ENCODE measurements around the gene KIRREL1. TPM values are rescaled to one million over a fixed set of nuclear protein-coding genes. Genes with fewer than 3 reads are reported as not detected.

KIRREL1 gene
- total and polyA plus RNA-seq, 9 donors: 21.6 to 55.3 (median 37.3) TPM

Other genes with a start within 250 kb of the KIRREL1 start
- gene FCRL2, start 216.5 kb upstream of the KIRREL1 start, total RNA-seq: not detected
- gene FCRL2, start 216.5 kb upstream of the KIRREL1 start, polyA plus RNA-seq (ENCODE audit: insufficient read depth in 1 of 8, insufficient read length in 8 of 8, low replicate concordance in 1 of 8): under 1 TPM in 3 of 8 donors, not detected in 5; 0.08 to 0.34 (median 0.12) TPM
- gene FCRL1, start 173.5 kb upstream of the KIRREL1 start, total RNA-seq: 0.09 TPM
- gene FCRL1, start 173.5 kb upstream of the KIRREL1 start, polyA plus RNA-seq (ENCODE audit: insufficient read depth in 1 of 8, insufficient read length in 8 of 8, low replicate concordance in 1 of 8): under 1 TPM in 5 of 8 donors, not detected in 3; 0.05 to 0.37 (median 0.19) TPM
- not detected for gene CD5L, start 151.8 kb upstream of the KIRREL1 start, total RNA-seq
- under 1 TPM in 3 of 8 donors, not detected in 5; 0.06 to 0.12 (median 0.07) TPM for gene CD5L, start 151.8 kb upstream of the KIRREL1 start, polyA plus RNA-seq (ENCODE audit: insufficient read depth in 1 of 8, insufficient read length in 8 of 8, low replicate concordance in 1 of 8)
- gene CD1D, start 187.2 kb downstream of the KIRREL1 start, total RNA-seq: 1.6 TPM
- gene CD1D, start 187.2 kb downstream of the KIRREL1 start, polyA plus RNA-seq (ENCODE audit: insufficient read depth in 1 of 8, insufficient read length in 8 of 8, low replicate concordance in 1 of 8): 1 to 10 TPM in 6 of 8 donors, under 1 TPM in 2; 0.83 to 1.9 (median 1.5) TPM